Mesenchymal stem cell (in vitro differentiated cells and primary cell): ENCODE results near the gene KCNK2.
A peak's percentile ranks its signal among the peaks of the same experiment; 100 is the strongest.

Source experiments
- DNase-seq: peaks from one replicate; pipeline ENCODE4 v3.0.0-alpha.2; 2013
- H2AFZ ChIP-seq: one replicate; pipeline ENCODE4 v1.6.1; 2013; ENCODE audit warnings: low read depth, mild to moderate bottlenecking, control low read depth, inconsistent platforms, low read length, moderate library complexity
- H2AK5ac ChIP-seq: 2 replicates; pipeline ENCODE4 v1.6.1; 2013; ENCODE audit warnings: low read length, moderate library complexity, mild to moderate bottlenecking, inconsistent platforms; ENCODE audit not compliant: severe bottlenecking
- H2BK120ac ChIP-seq: one replicate; pipeline ENCODE4 v1.6.1; 2013; ENCODE audit warnings: low read depth, mild to moderate bottlenecking, inconsistent platforms, low read length, moderate library complexity
- H2BK12ac ChIP-seq, 2 experiments: one replicate each; pipeline ENCODE4 v1.6.1; 2013; ENCODE audit warnings: inconsistent platforms in 2 of 2, low read length in 2 of 2, mild to moderate bottlenecking in 2 of 2, moderate library complexity in 2 of 2, control low read depth in 1 of 2
- H2BK15ac ChIP-seq: one replicate; pipeline ENCODE4 v1.6.1; 2013; ENCODE audit warnings: mild to moderate bottlenecking, low read depth, inconsistent platforms; ENCODE audit not compliant: poor library complexity, severe bottlenecking
- H2BK5ac ChIP-seq: 2 replicates; pipeline ENCODE4 v1.6.1; 2013; ENCODE audit warnings: low read depth, mild to moderate bottlenecking, low read length, control low read depth, inconsistent platforms; ENCODE audit not compliant: poor library complexity, severe bottlenecking
- H3K14ac ChIP-seq, 2 experiments: one replicate each; pipeline ENCODE4 v1.6.1; 2013; ENCODE audit warnings: inconsistent platforms in 2 of 2, low read length in 2 of 2, control low read depth in 1 of 2, mild to moderate bottlenecking in 1 of 2, moderate library complexity in 1 of 2
- H3K18ac ChIP-seq, 2 experiments: one replicate each; pipeline ENCODE4 v1.6.1; 2013; ENCODE audit warnings: inconsistent platforms in 2 of 2, low read length in 2 of 2, control low read depth in 1 of 2, low read depth in 1 of 2, mild to moderate bottlenecking in 1 of 2
- H3K23ac ChIP-seq, 2 experiments: one replicate each; pipeline ENCODE4 v1.6.1; 2013; ENCODE audit warnings: inconsistent platforms in 2 of 2, low read length in 2 of 2, mild to moderate bottlenecking in 2 of 2, moderate library complexity in 2 of 2, control low read depth in 1 of 2
- H3K27ac ChIP-seq: 2 replicates; pipeline ENCODE4 v1.5.1; 2013; ENCODE audit warnings: mild to moderate bottlenecking, moderate library complexity, low read length, control low read depth, inconsistent platforms; ENCODE audit not compliant: poor library complexity, severe bottlenecking
- H3K27me3 ChIP-seq, 2 experiments: 2 replicates each; pipeline versions ENCODE4 v1.6.1 to v1.7.0; 2013; ENCODE audit warnings: low read length in 2 of 2, mild to moderate bottlenecking in 2 of 2, moderate library complexity in 2 of 2, control low read depth in 1 of 2, inconsistent platforms in 1 of 2; ENCODE audit not compliant: control insufficient read depth in 1 of 2, insufficient read depth in 1 of 2
- H3K36me3 ChIP-seq, 2 experiments: 2 replicates each; pipeline versions ENCODE4 v1.6.1 to v1.7.0; 2013; ENCODE audit warnings: low read length in 2 of 2, control low read depth in 1 of 2, inconsistent platforms in 1 of 2, low read depth in 1 of 2, mild to moderate bottlenecking in 1 of 2; ENCODE audit not compliant: insufficient read depth in 2 of 2, control insufficient read depth in 1 of 2
- H3K4ac ChIP-seq, 2 experiments: one replicate each; pipeline ENCODE4 v1.6.1; 2013; ENCODE audit warnings: inconsistent platforms in 2 of 2, low read length in 2 of 2, mild to moderate bottlenecking in 2 of 2, moderate library complexity in 2 of 2, control low read depth in 1 of 2, low read depth in 1 of 2
- H3K4me1 ChIP-seq: 2 replicates; pipeline ENCODE4 v1.6.1; 2013; ENCODE audit warnings: low read depth, low read length, control low read depth; ENCODE audit not compliant: control insufficient read depth, insufficient read depth
- H3K4me2 ChIP-seq: 2 replicates; pipeline ENCODE4 v1.6.1; 2013; ENCODE audit warnings: low read length, mild to moderate bottlenecking, inconsistent platforms; ENCODE audit not compliant: poor library complexity, severe bottlenecking
- H3K4me3 ChIP-seq, 2 experiments: 2 replicates each; pipeline versions ENCODE4 v1.5.1 to v1.7.0; 2013; ENCODE audit warnings: low read length in 2 of 2, mild to moderate bottlenecking in 2 of 2, control low read depth in 1 of 2, low read depth in 1 of 2; ENCODE audit not compliant: insufficient read depth in 1 of 2
- H3K79me1 ChIP-seq: replicated peaks from 2 replicates; pipeline ENCODE4 v1.6.1; 2013; ENCODE audit warnings: mild to moderate bottlenecking, control low read depth, low read length, inconsistent platforms; ENCODE audit not compliant: poor library complexity, severe bottlenecking
- H3K9ac ChIP-seq: 2 replicates; pipeline ENCODE4 v1.7.0; 2013; ENCODE audit warnings: mild to moderate bottlenecking, low read length, moderate library complexity
- H3K9me3 ChIP-seq: 2 replicates; pipeline ENCODE4 v1.7.0; 2013; ENCODE audit warnings: mild to moderate bottlenecking, low read length; ENCODE audit not compliant: control insufficient read depth
- H4K8ac ChIP-seq: one replicate; pipeline ENCODE4 v1.6.1; 2013; ENCODE audit warnings: inconsistent platforms, mild to moderate bottlenecking, low read length, moderate library complexity
- H4K91ac ChIP-seq: one replicate; pipeline ENCODE4 v1.6.1; 2013; ENCODE audit warnings: mild to moderate bottlenecking, low read length, inconsistent platforms
- WGBS: methylation state at CpG from one replicate; pipeline ENCODE4 v1.1.7; 2013; ENCODE audit warnings: mixed read lengths; 5-methylcytosine and 5-hydroxymethylcytosine counted together

KCNK2 gene

DNA sequence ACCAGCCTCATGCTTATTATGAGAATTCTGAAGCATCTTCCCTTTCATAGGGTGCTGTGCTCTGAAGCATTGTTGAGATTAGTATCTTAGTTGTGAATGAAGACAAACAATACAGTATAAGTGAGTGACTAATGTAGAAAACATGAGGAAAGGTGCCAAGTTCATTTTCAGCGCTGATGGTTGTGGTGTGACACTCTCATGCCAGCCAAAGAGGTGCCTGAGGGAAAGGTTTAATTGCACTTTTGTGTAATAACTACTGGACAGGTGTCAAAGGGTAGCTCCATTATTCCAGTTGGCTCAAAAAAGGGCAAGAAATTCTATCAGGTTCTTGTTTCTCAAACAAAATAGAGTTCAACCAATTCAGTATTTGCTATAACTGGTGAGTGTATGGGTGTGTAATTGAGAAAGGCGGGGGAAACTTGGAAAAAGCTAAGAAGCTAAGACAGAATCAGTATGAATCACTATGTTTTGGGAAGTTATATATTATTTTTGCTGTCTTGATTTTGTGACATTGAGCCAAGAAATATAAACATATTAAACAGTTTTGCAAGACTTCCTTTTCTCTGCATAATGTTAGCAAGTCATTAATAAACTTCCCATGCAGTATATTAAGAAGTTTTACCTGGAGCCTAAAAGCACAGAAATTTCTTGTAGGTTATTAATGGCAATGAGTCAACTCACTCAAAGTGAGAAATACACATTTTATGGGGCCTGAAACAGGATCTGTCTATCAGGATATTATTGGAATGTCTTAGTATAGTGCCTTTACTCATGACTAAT lies 31.8 kb downstream of the KCNK2 start:
- H3K18ac ChIP-seq: no peak overlapping the region
- H2BK120ac ChIP-seq: no peak overlapping the region
- no peak overlapping the region for H3K23ac ChIP-seq
- H3K36me3 ChIP-seq: peaks cover 0 to 7% of the 10 kb centered on the region in 2 experiments
- no peak overlapping the region for H3K14ac ChIP-seq
- peaks cover 3% of the 10 kb centered on the region for H3K4me1 ChIP-seq
- H3K4me2 ChIP-seq: no peak overlapping the region
- DNase-seq: peak; percentile 51
- 22% methylated on average over 2 of the region's 2 CpGs for WGBS
- H2BK12ac ChIP-seq: no peak overlapping the region
- H4K91ac ChIP-seq: no peak overlapping the region
- H2AFZ ChIP-seq: no peak overlapping the region
- H3K27ac ChIP-seq: peak overlapping the region; percentile 19
- no peak overlapping the region for H2BK5ac ChIP-seq
- H3K79me1 ChIP-seq: no peaks in the 10 kb centered on the region
- H2AK5ac ChIP-seq: no peak overlapping the region
- no peak overlapping the region for H3K4ac ChIP-seq
- H2BK15ac ChIP-seq: no peak overlapping the region
- peak overlapping the region; percentile 66 for H3K9ac ChIP-seq
- no peaks in the 10 kb centered on the region for H3K9me3 ChIP-seq
- no peak overlapping the region for H4K8ac ChIP-seq
- H3K4me3 ChIP-seq: peak overlapping the region in 1 of 2 experiments; percentile 35
- H3K27me3 ChIP-seq: no peaks in the 10 kb centered on the region

DNA sequence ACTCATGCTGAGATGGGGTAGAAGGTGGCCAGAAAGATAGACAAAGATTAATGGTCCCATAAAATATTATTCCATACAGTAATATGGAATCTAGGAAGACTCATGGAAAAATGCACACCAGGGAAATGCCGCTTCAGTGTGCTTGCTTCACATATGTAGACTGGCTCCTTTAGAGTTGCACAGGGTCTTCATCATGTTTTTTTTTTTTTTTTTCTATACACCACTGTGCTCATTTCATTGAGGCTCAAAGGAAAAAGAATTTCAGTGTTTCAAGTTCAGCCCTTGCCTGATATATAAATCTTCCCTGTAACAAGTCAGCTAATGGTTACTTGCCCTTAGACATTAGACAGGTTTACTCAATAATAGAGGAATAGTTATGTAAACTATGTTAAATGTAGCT lies 33.2 kb downstream of the KCNK2 start:
- H3K4me1 ChIP-seq: peaks cover 3% of the 10 kb centered on the region
- no peak overlapping the region for H3K23ac ChIP-seq
- no peak overlapping the region for H4K8ac ChIP-seq

DNA sequence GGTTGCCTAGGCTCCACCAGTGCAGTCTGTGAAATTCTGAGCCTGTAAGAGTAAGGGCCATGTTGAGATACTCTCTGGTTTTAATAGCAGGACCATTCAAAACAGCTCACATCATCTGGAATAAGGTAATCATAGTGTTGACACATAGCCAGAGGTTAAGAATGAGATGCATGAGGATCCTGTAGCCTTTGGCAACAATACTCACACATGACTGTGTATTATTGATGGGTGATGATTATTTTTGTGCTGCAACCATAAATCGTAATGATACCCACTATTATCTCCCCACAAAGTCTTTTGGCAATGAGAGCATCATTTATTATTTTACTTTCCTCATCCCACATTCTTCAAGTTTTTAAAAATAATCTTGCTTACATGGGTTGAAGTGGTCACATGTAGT lies 35.5 kb downstream of the KCNK2 start:
- H3K18ac ChIP-seq: no peak overlapping the region
- no peak overlapping the region for H3K14ac ChIP-seq
- H2AK5ac ChIP-seq: no peak overlapping the region
- H2AFZ ChIP-seq: no peak overlapping the region
- no peak overlapping the region for H2BK120ac ChIP-seq
- no peak overlapping the region for H3K4ac ChIP-seq
- H3K9ac ChIP-seq: no peak overlapping the region
- H3K4me3 ChIP-seq: no peak overlapping the region
- H2BK12ac ChIP-seq: no peak overlapping the region
- H2BK5ac ChIP-seq: no peak overlapping the region
- no peak overlapping the region for H2BK15ac ChIP-seq
- no peaks in the 10 kb centered on the region for H3K27me3 ChIP-seq
- no peak overlapping the region for H3K4me2 ChIP-seq
- no peaks in the 10 kb centered on the region for H3K36me3 ChIP-seq
- no peak overlapping the region for H4K91ac ChIP-seq
- H3K9me3 ChIP-seq: no peaks in the 10 kb centered on the region
- peaks cover 3% of the 10 kb centered on the region for H3K4me1 ChIP-seq
- H3K23ac ChIP-seq: no peak overlapping the region
- DNase-seq: no peak
- H3K79me1 ChIP-seq: no peaks in the 10 kb centered on the region
- no peak overlapping the region for H4K8ac ChIP-seq
- WGBS: no CpG with 5 or more reads among the region's 1 CpG
- no peak overlapping the region for H3K27ac ChIP-seq

More for the DNA sequence above, 33.2 kb downstream of the KCNK2 start:
- H3K27me3 ChIP-seq: no peaks in the 10 kb centered on the region
- H3K9ac ChIP-seq: peak overlapping the region; percentile 66
- no peak overlapping the region for H2BK15ac ChIP-seq
- H4K91ac ChIP-seq: no peak overlapping the region
- H2AFZ ChIP-seq: no peak overlapping the region
- H2BK120ac ChIP-seq: no peak overlapping the region
- DNase-seq: no peak
- 100% methylated on average over 1 of the region's 1 CpG for WGBS
- no peak overlapping the region for H3K4ac ChIP-seq
- no peak overlapping the region for H2BK12ac ChIP-seq
- H2BK5ac ChIP-seq: no peak overlapping the region
- no peak overlapping the region for H3K18ac ChIP-seq
- H3K4me3 ChIP-seq: no peak overlapping the region
- H2AK5ac ChIP-seq: no peak overlapping the region
- H3K79me1 ChIP-seq: no peaks in the 10 kb centered on the region
- H3K14ac ChIP-seq: no peak overlapping the region
- no peak overlapping the region for H3K4me2 ChIP-seq
- H3K27ac ChIP-seq: no peak overlapping the region
- peaks cover 0 to 7% of the 10 kb centered on the region in 2 experiments for H3K36me3 ChIP-seq
- H3K9me3 ChIP-seq: no peaks in the 10 kb centered on the region

DNA sequence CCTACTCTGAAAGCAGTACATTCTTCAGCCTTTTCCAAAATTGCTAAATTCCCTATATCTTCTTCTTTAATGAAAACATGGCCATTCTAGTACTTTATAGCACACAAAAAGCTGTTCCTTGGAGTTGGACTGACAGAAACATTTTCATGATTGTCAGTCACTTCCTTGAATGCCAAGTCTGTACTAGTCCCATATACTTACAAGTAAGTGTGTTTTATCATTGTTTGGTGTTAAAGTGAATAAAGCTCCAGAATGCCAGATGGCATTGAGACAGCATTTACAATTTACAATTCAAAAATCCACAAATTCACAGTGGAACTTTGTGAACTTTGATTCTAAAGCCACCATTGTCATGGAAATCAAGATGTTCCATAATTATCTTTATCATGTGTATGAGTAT lies 36.5 kb downstream of the KCNK2 start:
- no peak overlapping the region for H3K27ac ChIP-seq
- no peak overlapping the region for H3K14ac ChIP-seq
- H2BK5ac ChIP-seq: no peak overlapping the region
- no peak overlapping the region for H4K91ac ChIP-seq
- H3K9ac ChIP-seq: no peak overlapping the region
- no peaks in the 10 kb centered on the region for H3K36me3 ChIP-seq
- H3K79me1 ChIP-seq: no peaks in the 10 kb centered on the region
- H3K23ac ChIP-seq: no peak overlapping the region
- H3K4me1 ChIP-seq: no peaks in the 10 kb centered on the region
- H3K4ac ChIP-seq: no peak overlapping the region
- H2BK12ac ChIP-seq: no peak overlapping the region
- H3K4me2 ChIP-seq: no peak overlapping the region
- no peaks in the 10 kb centered on the region for H3K9me3 ChIP-seq
- H3K18ac ChIP-seq: no peak overlapping the region
- H2BK15ac ChIP-seq: no peak overlapping the region
- DNase-seq: no peak
- H2BK120ac ChIP-seq: no peak overlapping the region
- no peaks in the 10 kb centered on the region for H3K27me3 ChIP-seq
- H4K8ac ChIP-seq: no peak overlapping the region
- H2AFZ ChIP-seq: no peak overlapping the region
- H2AK5ac ChIP-seq: no peak overlapping the region
- H3K4me3 ChIP-seq: no peak overlapping the region
